Measurements from ENCODE around the gene ZBTB9.

Gene ZBTB9

DNA sequence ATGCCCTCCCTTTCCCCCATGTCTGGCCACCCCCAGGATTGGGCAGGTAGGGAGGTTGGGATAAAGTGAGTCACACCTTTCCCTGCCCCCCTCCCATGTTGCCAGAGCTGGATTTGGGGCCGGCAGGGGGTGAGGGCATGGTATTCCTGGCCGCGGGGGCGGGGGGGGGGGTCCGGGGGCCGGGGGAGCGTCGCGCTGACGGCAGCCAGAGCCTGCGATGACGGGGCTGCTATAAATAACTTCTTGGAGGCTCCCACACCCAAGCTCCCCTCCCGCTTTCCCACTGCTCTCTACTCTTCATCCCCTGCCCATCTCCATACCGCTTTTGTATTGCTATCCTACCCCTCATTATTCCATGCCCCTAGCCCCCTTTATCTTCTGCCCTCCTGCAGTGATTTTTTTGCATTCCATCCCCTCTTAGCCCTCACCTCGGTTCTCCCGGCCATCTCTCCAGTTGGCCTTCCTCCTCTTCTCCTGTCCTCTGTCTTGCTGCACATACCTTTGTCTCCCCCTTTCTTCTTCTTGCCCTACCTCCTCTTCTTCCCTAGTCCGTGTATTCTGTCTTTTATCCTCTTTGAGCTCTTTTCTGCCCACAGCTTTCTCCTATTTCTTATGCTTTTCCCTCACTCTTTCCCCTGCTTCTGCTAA lies 20.7 kb upstream of the ZBTB9 start:
- no peak for DNase-seq

DNA sequence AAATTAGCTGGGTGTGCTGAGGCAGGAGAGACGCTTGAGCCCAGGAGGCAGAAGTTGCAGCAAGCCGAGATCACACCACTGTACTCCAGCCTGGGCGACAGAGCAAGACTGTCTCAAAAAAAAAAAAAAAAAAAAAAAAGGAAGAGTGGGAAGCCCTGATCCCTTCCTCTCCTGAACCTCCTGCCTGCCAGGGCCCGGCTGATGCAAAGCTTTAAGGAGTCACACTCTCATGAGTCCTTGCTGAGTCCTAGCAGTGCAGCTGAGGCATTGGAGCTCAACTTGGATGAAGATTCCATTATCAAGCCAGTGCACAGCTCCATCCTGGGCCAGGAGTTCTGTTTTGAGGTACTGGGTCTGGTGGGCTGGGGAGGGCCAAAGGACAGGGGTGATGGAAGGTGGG lies 19.4 kb upstream of the ZBTB9 start:
- no peak for DNase-seq

DNA sequence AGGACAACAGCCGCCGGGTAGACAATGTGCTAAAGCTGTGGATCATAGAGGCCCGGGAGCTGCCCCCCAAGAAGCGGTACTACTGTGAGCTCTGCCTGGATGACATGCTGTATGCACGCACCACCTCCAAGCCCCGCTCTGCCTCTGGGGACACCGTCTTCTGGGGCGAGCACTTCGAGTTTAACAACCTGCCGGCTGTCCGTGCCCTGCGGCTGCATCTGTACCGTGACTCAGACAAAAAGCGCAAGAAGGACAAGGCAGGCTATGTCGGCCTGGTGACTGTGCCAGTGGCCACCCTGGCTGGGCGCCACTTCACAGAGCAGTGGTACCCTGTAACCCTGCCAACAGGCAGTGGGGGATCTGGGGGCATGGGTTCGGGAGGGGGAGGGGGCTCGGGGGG lies 16.7 kb upstream of the ZBTB9 start:
- no peak for DNase-seq

DNA sequence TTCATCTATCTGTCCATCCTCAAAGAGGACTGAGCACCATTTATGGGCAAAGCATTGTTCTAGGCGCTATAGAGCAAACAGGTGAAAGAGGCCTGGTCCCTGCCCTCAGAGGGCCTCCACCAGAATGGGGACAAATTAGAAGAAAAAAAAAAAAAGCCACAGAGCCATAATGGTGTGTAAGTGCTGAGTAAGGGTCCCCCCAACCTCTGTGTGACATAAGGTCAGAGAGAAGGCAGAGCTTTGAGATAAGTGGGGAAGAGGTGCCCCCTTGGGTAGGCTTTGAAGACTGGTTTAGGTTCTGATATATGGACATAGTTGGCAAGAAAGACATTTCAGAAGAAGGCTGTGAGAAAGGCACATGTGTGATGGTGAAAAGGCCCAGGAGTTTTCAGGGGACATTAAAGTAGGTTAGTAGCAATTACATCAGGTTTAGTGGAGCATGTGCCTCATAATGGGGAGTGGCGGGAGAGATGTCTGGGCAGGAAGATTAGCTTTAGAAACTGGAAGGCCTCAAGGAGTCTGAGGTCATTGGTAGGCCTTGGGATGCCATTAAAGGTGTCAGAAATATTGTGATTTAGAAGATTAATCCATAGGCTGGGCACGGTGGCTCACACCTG lies 15.3 kb upstream of the ZBTB9 start:
- DNase-seq, result no peak

DNA sequence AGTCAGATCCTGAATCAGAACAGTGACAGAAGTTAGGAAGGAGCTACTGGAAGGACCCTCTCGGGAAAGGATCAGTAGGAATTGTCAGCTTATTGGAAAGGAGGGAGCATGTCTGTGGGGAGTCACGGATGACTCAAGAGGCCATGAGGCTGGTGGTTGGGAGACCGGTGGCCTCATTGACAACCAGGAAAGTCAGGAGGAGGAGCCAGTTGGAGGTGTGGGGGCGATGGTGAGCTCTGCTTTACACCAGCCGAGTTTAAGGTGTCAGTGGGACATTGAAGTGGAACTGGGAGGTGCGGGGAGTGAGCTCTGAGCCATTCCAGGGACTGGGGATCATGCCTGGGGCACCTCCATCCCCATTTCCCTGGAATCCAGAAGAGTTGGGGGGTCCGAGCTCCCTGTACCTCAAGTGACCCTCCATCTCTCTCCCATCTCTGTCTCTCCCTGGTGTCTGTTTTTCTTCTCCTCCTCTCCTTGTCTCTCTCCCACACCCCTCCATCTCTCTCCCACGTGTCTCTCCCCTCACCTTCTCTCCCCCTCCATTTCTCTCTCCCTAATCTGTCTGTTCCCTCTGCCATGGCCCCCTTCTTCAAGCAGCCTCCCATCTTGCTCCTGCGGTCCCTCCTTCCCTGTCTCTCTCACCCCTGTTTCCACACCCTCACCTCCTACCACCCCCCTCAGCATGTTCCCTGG lies 14.3 kb upstream of the ZBTB9 start:
- no peak for DNase-seq

DNA sequence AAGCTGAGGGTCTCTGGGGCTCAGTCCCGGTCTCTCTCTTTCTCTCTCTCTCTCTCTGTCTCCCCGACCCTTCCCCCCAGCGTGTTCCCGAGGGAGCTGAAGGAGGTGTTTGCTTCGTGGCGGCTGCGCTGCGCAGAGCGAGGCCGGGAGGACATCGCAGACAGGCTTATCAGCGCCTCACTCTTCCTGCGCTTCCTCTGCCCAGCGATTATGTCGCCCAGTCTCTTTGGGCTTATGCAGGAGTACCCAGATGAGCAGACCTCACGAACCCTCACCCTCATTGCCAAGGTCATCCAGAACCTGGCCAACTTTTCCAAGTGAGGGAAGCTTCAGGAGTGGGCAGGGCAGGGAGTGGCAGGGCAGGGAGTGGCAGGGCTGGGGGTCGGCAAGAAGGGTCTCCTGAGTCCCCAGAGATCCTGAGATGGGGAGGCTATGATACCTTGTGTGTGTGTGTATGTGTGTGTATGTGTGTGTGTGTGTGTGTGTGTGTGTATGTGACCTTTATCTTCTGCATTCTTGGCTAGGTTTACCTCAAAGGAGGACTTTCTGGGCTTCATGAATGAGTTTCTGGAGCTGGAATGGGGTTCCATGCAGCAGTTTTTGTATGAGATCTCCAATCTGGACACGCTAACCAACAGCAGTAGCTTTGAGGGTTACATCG lies 13.6 kb upstream of the ZBTB9 start:
- DNase-seq, result no peak

DNA sequence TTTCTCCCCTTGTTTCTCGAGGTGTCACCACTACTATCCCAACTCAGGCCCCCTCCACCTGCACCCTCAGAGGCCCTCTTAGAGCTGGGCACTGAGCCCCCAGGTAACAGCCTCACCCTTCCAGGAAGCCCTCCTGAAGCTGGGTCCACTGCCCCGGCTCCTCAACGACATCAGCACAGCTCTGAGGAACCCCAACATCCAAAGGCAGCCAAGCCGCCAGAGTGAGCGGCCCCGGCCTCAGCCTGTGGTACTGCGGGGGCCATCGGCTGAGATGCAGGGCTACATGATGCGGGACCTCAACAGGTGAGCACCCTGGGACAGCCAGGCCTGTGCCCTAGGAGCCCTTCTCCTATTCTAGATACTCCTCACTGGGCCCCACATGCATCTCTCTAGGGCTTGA lies 12.9 kb upstream of the ZBTB9 start:
- no peak for DNase-seq

DNA sequence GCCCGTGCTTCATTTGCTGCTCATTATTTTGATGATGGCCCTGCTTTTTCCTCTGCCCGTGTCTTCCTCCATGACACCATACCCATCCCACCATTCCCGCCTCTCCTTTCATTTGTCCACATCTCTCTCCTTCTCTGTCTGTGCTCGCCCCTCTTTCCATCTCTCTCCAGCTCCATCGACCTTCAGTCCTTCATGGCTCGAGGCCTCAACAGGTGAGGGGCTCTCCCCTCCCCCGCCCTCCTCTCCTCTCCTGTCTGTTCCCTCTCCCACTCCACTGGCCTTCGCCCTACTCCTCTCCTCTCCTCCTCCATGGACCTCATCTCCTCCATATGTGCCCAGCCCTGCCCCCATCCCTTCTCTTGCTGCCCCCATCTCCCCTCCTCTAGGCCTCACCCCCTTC lies 12.1 kb upstream of the ZBTB9 start:
- DNase-seq, result no peak

DNA sequence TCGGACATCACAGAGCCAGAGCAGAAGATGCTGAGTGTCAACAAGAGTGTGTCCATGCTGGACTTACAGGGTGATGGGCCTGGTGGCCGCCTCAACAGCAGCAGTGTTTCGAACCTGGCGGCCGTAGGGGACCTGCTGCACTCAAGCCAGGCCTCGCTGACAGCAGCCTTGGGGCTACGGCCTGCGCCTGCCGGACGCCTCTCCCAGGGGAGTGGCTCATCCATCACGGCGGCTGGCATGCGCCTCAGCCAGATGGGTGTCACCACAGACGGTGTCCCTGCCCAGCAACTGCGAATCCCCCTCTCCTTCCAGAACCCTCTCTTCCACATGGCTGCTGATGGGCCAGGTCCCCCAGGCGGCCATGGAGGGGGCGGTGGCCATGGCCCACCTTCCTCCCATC lies 11.4 kb upstream of the ZBTB9 start:
- no peak for DNase-seq

DNA sequence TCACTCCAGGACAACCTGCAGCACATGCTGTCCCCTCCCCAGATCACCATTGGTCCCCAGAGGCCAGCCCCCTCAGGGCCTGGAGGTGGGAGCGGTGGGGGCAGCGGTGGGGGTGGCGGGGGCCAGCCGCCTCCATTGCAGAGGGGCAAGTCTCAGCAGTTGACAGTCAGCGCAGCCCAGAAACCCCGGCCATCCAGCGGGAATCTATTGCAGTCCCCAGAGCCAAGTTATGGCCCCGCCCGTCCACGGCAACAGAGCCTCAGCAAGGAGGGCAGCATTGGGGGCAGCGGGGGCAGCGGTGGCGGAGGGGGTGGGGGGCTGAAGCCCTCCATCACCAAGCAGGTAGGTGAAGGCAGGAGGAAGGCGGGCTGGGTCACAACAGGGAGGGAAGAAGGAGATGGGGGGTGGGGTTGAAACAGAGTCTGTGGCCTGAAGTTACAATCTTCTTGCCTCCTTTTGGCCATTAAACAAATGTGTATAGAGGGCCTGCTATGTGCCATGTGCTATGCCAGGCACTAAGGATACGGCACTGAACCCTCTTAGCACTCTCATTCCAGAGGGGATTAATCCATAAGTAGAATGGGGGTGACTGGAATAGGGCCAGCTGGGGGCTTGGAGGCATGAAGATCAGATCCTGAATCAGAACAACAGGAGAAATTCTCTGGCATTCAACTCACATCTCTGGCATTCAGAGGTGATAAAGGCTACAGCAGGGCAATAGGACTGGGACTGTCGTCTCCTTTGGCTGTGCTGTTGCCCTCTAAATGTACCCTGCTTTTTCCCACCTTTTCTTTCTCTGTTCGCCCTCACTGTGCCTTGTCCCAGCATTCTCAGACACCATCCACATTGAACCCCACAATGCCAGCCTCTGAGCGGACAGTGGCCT lies 10.5 kb upstream of the ZBTB9 start:
- DNase-seq, result no peak

DNA sequence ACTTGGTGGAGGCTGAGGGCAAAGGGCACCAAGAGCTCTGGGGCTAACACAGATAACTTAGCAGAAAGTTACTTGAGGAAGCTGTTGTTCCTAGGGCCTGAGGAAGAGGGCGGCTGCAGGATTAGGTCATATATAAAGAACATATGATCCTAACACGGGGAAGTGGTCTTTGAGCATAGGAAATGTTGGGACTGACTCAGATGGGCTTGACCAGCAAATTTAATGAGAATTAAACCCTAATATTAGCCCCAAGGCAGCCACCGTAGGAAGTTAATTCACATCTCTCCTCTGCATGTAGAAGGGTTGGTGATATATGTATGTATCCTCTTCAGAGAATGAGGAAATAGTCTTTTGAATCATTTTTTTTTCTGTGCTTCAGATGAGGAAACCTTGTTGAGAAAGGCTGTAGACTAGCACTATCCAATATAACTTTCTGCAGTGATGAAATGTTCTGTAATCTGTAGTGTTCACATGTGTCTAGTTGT lies 9.2 kb upstream of the ZBTB9 start:
- no peak for DNase-seq

DNA sequence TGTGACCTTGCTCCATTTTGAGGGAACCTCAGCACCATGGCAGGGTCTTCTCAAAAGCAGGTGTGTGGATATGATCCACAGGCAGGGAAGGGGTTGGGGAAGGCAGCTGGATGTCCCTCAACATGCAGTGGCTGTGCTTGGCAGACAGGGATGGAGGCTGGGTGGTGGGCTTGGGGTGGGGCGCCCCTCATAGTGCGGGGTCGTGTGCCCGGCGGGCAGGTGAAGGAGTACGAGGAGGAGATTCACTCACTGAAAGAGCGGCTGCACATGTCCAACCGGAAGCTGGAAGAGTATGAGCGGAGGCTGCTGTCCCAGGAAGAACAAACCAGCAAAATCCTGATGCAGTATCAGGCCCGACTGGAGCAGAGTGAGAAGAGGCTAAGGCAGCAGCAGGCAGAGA lies 8.0 kb upstream of the ZBTB9 start:
- no peak for DNase-seq

DNA sequence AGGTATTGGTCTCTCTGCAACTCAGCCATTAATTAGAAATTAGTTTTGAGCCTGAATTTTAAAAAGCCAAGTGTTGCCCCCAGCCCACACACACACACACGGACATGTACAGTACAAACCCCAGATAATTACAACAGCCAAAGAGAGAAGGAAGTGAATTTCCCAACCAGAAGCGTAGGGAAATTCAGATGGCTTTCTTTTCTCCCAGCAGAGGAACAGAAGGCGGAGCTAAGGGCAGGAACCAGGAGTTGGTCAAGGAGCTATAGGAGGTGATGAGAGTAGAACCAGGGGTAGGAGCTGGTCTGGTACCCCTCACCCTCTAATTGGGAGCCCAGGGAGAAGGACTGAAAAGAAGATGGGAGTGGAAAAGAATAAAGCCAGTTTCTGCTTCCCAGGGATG lies 3.9 kb upstream of the ZBTB9 start:
- DNase-seq, result no peak

DNA sequence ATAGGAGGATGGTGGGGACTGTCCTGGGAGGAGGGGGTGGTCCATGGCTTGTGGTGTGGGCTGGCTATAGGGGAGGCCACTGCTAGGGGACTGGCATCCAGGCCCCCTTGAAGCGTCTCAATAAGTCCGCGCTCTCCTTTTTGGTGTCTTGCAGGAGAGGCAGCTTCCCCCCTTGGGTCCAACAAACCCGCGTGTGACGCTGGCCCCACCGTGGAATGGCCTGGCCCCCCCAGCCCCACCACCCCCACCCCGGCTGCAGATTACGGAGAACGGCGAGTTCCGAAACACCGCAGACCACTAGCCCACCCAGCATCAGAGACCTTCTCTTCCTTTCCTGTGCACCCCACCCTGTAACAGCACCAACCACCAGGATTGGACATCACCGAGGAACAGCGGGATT lies 2.8 kb upstream of the ZBTB9 start:
- DNase-seq, result no peak

DNA sequence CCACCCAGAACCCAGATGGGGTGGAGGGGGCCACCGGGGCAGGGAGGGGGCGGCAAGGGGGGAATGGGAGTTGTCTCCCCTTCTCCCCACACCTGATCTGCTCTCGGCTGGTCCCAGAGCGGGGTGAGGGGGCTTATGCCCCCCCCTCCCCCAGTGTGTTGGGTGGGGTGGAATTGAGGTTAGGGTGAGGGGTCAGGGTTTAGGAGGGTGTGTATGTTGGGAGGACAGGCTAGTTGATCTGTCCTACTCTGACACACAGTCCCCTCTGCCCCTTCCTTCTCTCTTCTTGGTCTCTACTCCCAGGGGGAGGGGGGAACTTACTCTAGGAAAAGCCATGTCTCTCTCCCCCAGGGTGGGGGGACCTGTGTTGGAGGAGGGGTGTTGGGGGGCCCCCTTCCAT lies 1.9 kb upstream of the ZBTB9 start:
- DNase-seq, result no peak

DNA sequence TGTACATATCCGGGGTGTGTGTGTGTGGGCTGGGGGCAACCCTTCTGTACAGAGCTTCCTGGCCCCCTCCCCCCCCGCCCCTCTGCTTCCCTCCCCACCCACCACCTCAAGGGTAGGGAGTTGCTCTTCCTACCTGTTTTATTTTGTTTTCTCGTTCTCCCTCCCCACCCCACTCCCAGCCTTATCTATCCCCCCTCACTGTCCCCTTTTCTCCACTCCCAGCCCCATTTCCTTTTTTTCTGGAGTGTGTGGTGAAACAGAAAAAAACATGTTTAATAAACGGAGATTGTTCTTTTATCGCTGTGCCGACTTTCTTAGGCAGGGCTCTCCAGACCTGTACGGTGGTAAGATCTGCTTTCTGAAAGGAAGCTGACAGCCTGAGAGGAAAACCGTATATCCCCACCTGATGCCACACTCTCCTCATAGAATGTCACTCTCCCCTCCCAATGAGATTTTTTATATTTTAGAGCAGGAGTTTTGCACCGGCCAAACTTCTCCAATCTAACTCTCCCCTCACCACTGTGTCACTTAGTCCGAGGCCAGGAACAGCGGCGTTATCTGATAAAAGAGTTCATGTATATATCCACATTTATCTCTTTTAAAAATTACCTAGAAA lies 875 bp upstream of the ZBTB9 start:
- no peak for DNase-seq

DNA sequence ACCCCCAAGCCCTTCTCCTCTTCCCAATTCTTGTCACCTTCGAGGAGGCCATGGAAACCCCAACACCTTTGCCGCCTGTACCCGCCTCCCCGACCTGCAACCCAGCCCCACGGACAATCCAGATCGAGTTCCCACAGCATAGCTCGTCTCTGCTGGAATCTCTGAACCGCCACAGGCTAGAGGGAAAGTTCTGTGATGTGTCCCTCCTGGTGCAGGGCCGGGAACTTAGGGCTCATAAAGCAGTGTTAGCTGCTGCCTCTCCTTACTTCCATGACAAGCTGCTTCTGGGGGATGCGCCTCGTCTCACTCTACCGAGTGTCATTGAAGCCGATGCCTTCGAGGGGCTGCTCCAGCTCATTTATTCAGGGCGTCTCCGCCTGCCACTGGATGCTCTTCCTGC lies 675 bp downstream of the ZBTB9 start:
- no peak for DNase-seq

DNA sequence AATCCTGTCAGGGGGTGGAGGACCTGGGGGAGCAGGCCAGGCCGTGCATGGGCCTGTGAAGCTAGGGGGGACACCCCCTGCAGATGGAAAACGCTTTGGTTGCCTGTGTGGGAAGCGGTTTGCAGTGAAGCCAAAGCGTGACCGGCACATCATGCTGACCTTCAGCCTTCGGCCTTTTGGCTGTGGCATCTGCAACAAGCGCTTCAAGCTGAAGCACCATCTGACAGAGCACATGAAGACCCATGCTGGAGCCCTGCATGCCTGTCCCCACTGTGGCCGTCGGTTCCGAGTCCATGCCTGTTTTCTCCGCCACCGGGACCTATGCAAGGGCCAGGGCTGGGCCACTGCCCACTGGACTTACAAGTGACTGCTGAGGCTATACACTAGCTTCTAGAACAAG lies 1.8 kb downstream of the ZBTB9 start:
- DNase-seq, result no peak

DNA sequence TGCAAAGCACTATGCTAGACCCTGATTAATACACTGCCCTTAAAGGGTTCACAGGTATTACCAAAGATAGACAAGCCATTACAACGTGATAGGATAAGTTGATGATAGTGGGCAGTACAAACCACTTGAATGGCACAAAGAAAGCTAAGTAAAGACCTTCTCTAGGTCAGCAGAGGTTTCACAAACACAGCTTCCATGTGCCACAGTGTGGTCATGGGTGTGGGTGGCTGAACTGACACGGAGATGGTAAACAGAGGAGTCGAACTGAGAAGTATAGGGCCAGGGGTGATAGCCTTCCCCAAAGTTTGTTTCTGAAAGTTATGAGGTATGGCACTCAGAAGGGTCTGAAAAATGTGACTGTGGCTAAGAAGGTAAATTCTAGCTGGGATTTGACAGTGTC lies 4.3 kb downstream of the ZBTB9 start:
- no peak for DNase-seq

DNA sequence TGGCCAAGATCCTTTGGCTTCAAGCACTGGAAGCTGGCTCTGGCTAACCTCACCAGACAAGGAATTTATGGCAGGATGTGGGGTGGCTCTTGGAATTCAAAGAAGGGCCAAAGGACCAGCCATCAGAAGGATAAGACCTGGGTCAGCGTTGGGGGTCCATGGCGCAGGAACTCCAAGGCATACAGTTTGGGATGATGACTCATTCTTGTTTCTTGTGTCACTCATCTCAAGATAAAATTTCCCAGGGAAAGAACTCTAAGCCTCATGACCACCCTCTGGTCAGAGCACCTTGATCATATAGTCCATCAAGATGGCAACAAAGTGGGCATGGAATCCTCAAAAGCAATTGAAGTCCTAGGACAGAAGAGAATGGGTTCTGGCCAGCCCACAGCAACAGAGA lies 4.8 kb downstream of the ZBTB9 start:
- no peak for DNase-seq

DNA sequence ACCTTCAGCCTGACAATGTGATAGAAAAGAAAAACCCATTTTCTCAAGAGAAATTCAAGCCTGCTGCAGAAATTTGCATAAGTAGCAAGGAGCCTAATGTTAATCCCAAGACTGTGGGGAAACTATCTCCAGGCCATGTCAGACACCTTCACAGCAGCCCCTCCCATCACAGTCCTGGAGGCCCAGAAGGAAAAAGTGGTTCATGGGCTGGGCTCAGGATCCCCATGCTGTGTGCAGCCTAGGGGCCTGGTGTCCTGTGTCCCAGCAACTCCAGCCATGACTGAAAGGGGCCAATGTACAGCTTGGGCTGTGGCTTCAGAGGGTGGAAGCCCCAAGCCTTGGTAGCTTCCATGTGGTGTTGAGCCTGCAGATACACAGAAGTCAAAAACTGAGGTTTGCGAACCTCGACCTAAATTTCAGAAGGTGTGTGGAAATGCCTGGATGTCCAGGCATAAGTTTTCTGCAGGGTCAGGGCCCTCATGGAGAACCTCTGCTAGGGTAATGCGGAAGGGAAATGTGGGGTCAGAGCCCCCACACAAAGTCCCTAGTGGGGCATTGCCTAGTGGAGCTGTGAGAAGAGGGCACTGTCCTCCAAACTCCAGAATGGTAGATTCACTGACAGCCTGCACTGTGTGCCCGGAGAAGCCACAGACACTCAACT lies 11.8 kb downstream of the ZBTB9 start:
- DNase-seq, result no peak

DNA sequence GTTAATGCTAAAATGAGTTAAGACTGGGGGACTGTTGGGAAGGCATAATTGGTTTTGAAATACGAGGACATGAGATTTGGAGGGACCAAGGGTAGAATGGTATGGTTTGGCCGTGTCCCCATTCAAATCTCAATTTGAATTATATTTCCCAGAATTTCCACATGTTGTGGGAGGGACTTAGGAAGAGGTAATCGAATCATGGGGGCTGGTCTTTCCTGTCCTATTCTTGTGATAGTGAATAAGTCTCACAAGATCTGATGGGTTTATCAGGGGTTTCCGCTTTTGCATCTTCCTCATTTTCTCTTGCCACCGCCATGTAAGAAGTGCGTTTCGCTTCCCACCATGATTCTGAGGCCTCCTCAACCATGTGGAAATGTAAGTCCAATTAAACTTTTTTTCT lies 12.7 kb downstream of the ZBTB9 start:
- DNase-seq, result no peak
